Panc1 (cell line): ENCODE data around the gene MYH14. TPM values are rescaled to one million over a fixed set of nuclear protein-coding genes. Genes with fewer than 3 reads are reported as not detected.

Source experiments
- ATAC-seq: fragments of 200-7000 bp; cut with Tn5 transposase; 2 replicates; pipeline ENCODE4 v1.9.1; 2020; ENCODE audit warnings: mild to moderate bottlenecking, moderate library complexity
- BruUV-seq: library from RNA; stranded (reverse); fragments of 400-500 nt; replicated peaks from 2 replicates; lab custom pipeline; 2021; lab: Mats Ljungman, UMichigan
- CTCF ChIA-PET: fragments of 300-600 bp; sonication (Branson Sonifier 250); formaldehyde crosslinking; loops from one replicate; lab custom pipeline; 2022; ENCODE audit warnings: antibody characterized with exemption; lab: Charles Lee
- POLR2A ChIA-PET: fragments of 300-600 bp; sonication (Branson Sonifier 250); formaldehyde crosslinking; loops from one replicate; lab custom pipeline; 2022; ENCODE audit warnings: antibody characterized with exemption; lab: Charles Lee
- DNase-seq: peaks from one replicate; pipeline ENCODE4 v3.0.0-alpha.2; 2010; ENCODE audit warnings: low read depth, low spot score
- H3K27ac ChIP-seq: 2 replicates; pipeline ENCODE4 v1.5.1; 2011; ENCODE audit warnings: mild to moderate bottlenecking, low read length, inconsistent platforms
- H3K27me3 ChIP-seq: fragments of 200-500 bp; sonication (Bioruptor generic); 2 replicates; pipeline ENCODE4 v1.6.0; 2014; ENCODE audit warnings: low read length, inconsistent platforms; ENCODE audit not compliant: control insufficient read depth, insufficient read depth
- H3K36me3 ChIP-seq: fragments of 200-500 bp; sonication (Bioruptor generic); 2 replicates; pipeline ENCODE4 v1.5.1; 2014; ENCODE audit warnings: inconsistent platforms, mild to moderate bottlenecking, low read length, moderate library complexity; ENCODE audit not compliant: control insufficient read depth, insufficient read depth
- H3K4me1 ChIP-seq: 2 replicates; pipeline ENCODE4 v1.5.1; 2011; ENCODE audit warnings: inconsistent platforms, mild to moderate bottlenecking, low read length, moderate library complexity; ENCODE audit not compliant: control insufficient read depth, insufficient read depth
- H3K4me3 ChIP-seq, 2 experiments: 2 replicates each; pipeline ENCODE4 v1.5.1; 2011 to 2012; ENCODE audit warnings: low read depth in 2 of 2, low read length in 2 of 2, mild to moderate bottlenecking in 2 of 2, inconsistent platforms in 1 of 2, moderate library complexity in 1 of 2
- H3K9me3 ChIP-seq: fragments of 200-500 bp; sonication (Bioruptor generic); 2 replicates; pipeline ENCODE4 v1.5.1; 2014; ENCODE audit warnings: low read depth, mild to moderate bottlenecking, inconsistent platforms, low read length, moderate library complexity; ENCODE audit not compliant: control insufficient read depth, insufficient read depth
- POLR2AphosphoS5 ChIP-seq: IDR thresholded peaks from 2 replicates; pipeline ENCODE4 v1.6.1; 2012; ENCODE audit warnings: mild to moderate bottlenecking, low read depth, low read length, moderate library complexity
- SIN3A ChIP-seq: IDR thresholded peaks from 2 replicates; pipeline ENCODE4 v1.6.1; 2012; ENCODE audit warnings: low read depth, mild to moderate bottlenecking, low read length, moderate library complexity, borderline replicate concordance; ENCODE audit not compliant: insufficient read depth
- TCF7L2 ChIP-seq: IDR thresholded peaks from 2 replicates; pipeline ENCODE4 v1.6.1; 2011; ENCODE audit warnings: mild to moderate bottlenecking, low read depth, low read length, inconsistent platforms
- in situ Hi-C: cut with HindIII; loops from 2 replicates; pipeline ENCODE4 v1.10.0; 2016; ENCODE audit warnings: low sequenced_read_pairs, low pct_unique_long_range_greater_than_20kb
- intact Hi-C: fragments of 100-400 bp; cut with micrococcal nuclease; formaldehyde crosslinking; loops from one replicate; pipeline ENCODE4 v1.10.0; 2022; ENCODE audit not compliant: unreplicated experiment
- total RNA-seq: library from RNA; stranded (reverse); gene quantifications from one replicate; pipeline ENCODE4 v1.2.1, GENCODE V29; 2021; ENCODE audit not compliant: unreplicated experiment
- TF ChIP-seq, protein P1 (sequence below): fragments of 450-650 bp; IDR thresholded peaks from 2 replicates; pipeline ENCODE4 v1.5.1; 2017; ENCODE audit warnings: mild to moderate bottlenecking
- TF ChIP-seq, protein P2 (sequence below), 2 experiments: IDR thresholded peaks; 2 replicates each; pipeline ENCODE4 v1.6.1; 2011 to 2012; ENCODE audit warnings: low read depth in 2 of 2, control low read depth in 1 of 2, low read length in 1 of 2, mild to moderate bottlenecking in 1 of 2, moderate library complexity in 1 of 2; ENCODE audit not compliant: insufficient read depth in 1 of 2

MYH14 gene
- total RNA-seq, 1 experiment from 2014 or later: 23.8 TPM

DNA sequence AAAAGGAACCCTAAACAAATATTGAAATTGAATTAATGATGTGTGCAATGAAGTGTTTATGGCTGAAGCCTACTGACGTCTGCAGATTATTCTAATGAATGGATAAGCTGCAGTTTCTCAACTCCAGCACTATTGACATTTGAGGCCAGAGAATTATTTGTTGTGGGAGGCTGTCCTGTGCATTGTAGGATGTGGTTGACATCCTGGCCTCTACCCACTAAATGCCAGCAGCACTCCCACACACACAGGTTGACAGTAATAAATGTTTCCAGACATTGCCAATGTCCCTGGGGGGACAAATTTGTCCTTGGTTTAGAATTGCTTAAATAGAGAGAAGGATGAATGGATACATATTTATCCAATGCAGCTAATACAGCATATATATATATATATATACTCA lies 19.2 kb upstream of the MYH14 start:
- TF ChIP-seq SIN3A: no peak
- TF ChIP-seq, protein P1, sequence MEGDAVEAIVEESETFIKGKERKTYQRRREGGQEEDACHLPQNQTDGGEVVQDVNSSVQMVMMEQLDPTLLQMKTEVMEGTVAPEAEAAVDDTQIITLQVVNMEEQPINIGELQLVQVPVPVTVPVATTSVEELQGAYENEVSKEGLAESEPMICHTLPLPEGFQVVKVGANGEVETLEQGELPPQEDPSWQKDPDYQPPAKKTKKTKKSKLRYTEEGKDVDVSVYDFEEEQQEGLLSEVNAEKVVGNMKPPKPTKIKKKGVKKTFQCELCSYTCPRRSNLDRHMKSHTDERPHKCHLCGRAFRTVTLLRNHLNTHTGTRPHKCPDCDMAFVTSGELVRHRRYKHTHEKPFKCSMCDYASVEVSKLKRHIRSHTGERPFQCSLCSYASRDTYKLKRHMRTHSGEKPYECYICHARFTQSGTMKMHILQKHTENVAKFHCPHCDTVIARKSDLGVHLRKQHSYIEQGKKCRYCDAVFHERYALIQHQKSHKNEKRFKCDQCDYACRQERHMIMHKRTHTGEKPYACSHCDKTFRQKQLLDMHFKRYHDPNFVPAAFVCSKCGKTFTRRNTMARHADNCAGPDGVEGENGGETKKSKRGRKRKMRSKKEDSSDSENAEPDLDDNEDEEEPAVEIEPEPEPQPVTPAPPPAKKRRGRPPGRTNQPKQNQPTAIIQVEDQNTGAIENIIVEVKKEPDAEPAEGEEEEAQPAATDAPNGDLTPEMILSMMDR: no peak
- TF ChIP-seq, protein P2, sequence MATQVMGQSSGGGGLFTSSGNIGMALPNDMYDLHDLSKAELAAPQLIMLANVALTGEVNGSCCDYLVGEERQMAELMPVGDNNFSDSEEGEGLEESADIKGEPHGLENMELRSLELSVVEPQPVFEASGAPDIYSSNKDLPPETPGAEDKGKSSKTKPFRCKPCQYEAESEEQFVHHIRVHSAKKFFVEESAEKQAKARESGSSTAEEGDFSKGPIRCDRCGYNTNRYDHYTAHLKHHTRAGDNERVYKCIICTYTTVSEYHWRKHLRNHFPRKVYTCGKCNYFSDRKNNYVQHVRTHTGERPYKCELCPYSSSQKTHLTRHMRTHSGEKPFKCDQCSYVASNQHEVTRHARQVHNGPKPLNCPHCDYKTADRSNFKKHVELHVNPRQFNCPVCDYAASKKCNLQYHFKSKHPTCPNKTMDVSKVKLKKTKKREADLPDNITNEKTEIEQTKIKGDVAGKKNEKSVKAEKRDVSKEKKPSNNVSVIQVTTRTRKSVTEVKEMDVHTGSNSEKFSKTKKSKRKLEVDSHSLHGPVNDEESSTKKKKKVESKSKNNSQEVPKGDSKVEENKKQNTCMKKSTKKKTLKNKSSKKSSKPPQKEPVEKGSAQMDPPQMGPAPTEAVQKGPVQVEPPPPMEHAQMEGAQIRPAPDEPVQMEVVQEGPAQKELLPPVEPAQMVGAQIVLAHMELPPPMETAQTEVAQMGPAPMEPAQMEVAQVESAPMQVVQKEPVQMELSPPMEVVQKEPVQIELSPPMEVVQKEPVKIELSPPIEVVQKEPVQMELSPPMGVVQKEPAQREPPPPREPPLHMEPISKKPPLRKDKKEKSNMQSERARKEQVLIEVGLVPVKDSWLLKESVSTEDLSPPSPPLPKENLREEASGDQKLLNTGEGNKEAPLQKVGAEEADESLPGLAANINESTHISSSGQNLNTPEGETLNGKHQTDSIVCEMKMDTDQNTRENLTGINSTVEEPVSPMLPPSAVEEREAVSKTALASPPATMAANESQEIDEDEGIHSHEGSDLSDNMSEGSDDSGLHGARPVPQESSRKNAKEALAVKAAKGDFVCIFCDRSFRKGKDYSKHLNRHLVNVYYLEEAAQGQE (IDR thresholded peaks at IDR 0.05; ENCODE audit: insufficient read depth in 1 of 2, low read depth in 2 of 2, low read length in 1 of 2): no peak
- Histone ChIP-seq H3K36me3 (no peaks in the 10 kb centered on the region), H3K4me3 (no peak overlapping the region), H3K27ac (no peak overlapping the region), H3K27me3 (no peaks in the 10 kb centered on the region), H3K4me1 (no peaks in the 10 kb centered on the region), H3K9me3 (no peaks in the 10 kb centered on the region)
- DNase-seq: no peak
- POLR2A ChIA-PET: no interaction called here
- intact Hi-C loops: no loop called here
- ATAC-seq: no peak
- in situ Hi-C loops: no loop called here
- CTCF ChIA-PET: no interaction called here
- no TSS peak for BruUV-seq

DNA sequence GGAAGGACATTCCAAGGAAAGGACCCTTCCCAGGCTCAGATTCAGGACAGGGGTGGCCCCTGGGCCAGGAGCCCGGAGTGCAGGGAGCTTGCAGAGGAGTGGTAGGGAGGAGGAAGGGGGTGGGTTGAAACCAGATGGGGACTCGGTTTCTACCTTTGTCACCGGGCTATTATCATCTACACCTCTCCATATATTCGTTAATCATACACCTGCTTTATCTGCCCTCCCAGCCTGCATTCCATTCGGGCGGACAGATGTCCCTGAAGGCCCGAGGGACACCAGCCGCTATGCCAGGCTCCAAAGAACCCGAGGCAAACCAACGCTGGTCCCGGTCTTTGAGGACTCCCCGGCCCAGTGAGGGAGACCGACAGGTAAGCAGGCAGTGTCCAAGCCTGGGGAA lies 15.5 kb upstream of the MYH14 start:
- no peaks in the 10 kb centered on the region for H3K9me3 ChIP-seq
- no TSS peak for BruUV-seq
- TF ChIP-seq TCF7L2 (no peak), SIN3A (no peak), POLR2AphosphoS5 (no peak)
- TF ChIP-seq, protein P1: no peak
- TF ChIP-seq, protein P2 (IDR thresholded peaks at IDR 0.05; ENCODE audit: insufficient read depth in 1 of 2, low read depth in 2 of 2, low read length in 1 of 2): no peak
- CTCF ChIA-PET: no interaction called here
- no peaks in the 10 kb centered on the region for H3K4me1 ChIP-seq
- H3K4me3 ChIP-seq: no peak overlapping the region
- intact Hi-C loops (no loop called here), in situ Hi-C loops (no loop called here)
- H3K36me3 ChIP-seq: no peaks in the 10 kb centered on the region
- no peaks in the 10 kb centered on the region for H3K27me3 ChIP-seq
- POLR2A ChIA-PET: no interaction called here
- H3K27ac ChIP-seq: no peak overlapping the region
- DNase-seq: no peak
- no peak for ATAC-seq
